Measurements from ENCODE around the gene NMNAT2. TPM values are rescaled to one million over a fixed set of nuclear protein-coding genes. Genes with fewer than 3 reads are reported as not detected.

Gene NMNAT2
- total and polyA plus RNA-seq, 2 of the 4 experiments (the other 2 are of a cell fraction) = 0.36 to 2.4 TPM

GRCh38 chr1:183356534-183357182, 61.5 kb downstream of the NMNAT2 start:
- H3K4me3 ChIP-seq (ENCODE audit: insufficient read depth, low read depth, low read length) = no peak overlapping the region
- no peaks in the 10 kb centered on the region for H3K36me3 ChIP-seq (ENCODE audit: control insufficient read depth, insufficient read depth, low read length)
- no peak overlapping the region for H2BK120ac ChIP-seq (ENCODE audit: low read depth, low read length)
- H3K23ac ChIP-seq (ENCODE audit: low read depth, low read length) = no peak overlapping the region
- H4K20me1 ChIP-seq (ENCODE audit: insufficient read depth, low read length) = no peaks in the 10 kb centered on the region
- no peaks in the 10 kb centered on the region for H3K9me3 ChIP-seq (ENCODE audit: control insufficient read depth, insufficient read depth, low read length)
- H4K91ac ChIP-seq (ENCODE audit: insufficient read depth, low read depth, low read length) = no peak overlapping the region
- in situ Hi-C loops (cut with MboI; ENCODE audit: low sequenced_read_pairs) (no loop called here), intact Hi-C loops (cut with micrococcal nuclease) (no loop called here), dilution Hi-C loops (cut with HindIII; ENCODE audit: low sequenced_read_pairs, unreplicated experiment) (no loop called here)
- no peaks in the 10 kb centered on the region for H3K4me1 ChIP-seq (ENCODE audit: control insufficient read depth, insufficient read depth, low read length)
- DNase-seq = no peak
- no peak for ATAC-seq (ENCODE audit: low read depth)
- no TSS peak for BruUV-seq (replicated peaks)
- TF ChIP-seq FOS (IDR thresholded peaks at IDR 0.05; ENCODE audit: low read depth, low read length) = no peak
- TF ChIP-seq CTCF (conservative IDR thresholded peaks at IDR 0.05; ENCODE audit: low read depth, low read length) = no peak
- no peak for TF ChIP-seq CEBPB (IDR thresholded peaks at IDR 0.05; ENCODE audit: low read depth, low read length)
- TF ChIP-seq SMC3 (IDR thresholded peaks at IDR 0.05; ENCODE audit: low read depth, low read length) = no peak
- ChIA-PET POLR2A (ENCODE audit: unreplicated experiment) (no interaction called here), CTCF (no interaction called here)
- H4K5ac ChIP-seq (ENCODE audit: low read depth, low read length) = no peak overlapping the region
- H3K4me2 ChIP-seq (ENCODE audit: low read depth, low read length) = no peak overlapping the region
- no peak overlapping the region for H2AFZ ChIP-seq (replicated peaks; ENCODE audit: low read length, poor library complexity)
- no peak overlapping the region for H3K14ac ChIP-seq (replicated peaks; ENCODE audit: low read depth, low read length)
- no peak overlapping the region for H4K8ac ChIP-seq (ENCODE audit: low read depth in 2 of 2, low read length in 2 of 2)
- H3K9ac ChIP-seq (ENCODE audit: low read depth, low read length) = no peak overlapping the region
- H3K27me3 ChIP-seq (ENCODE audit: control insufficient read depth, insufficient read depth, low read length) = peaks cover 36% of the 10 kb centered on the region
- H2BK15ac ChIP-seq (ENCODE audit: low read depth, low read length) = no peak overlapping the region
- H3K27ac ChIP-seq (ENCODE audit: insufficient read depth, low read length) = no peak overlapping the region
- H2BK5ac ChIP-seq (ENCODE audit: low read depth, low read length, poor library complexity, severe bottlenecking) = no peak overlapping the region
- H3K4ac ChIP-seq (ENCODE audit: low read depth, low read length) = no peak overlapping the region
- WGBS, 2 experiments (ENCODE audit: extremely low coverage in 2 of 2, insufficient read length in 1 of 2) = no CpG with 5 or more reads among the region's 6 CpGs
- no peak overlapping the region for H2BK20ac ChIP-seq (ENCODE audit: low read depth, low read length)
- H2AK5ac ChIP-seq (ENCODE audit: low read depth, low read length) = no peak overlapping the region
- H3K56ac ChIP-seq (ENCODE audit: extremely low read depth, insufficient read depth, low read length) = no peak overlapping the region
- no peak overlapping the region for H2AK9ac ChIP-seq (replicated peaks; ENCODE audit: low read depth, low read length, poor library complexity)
- H3K79me1 ChIP-seq (ENCODE audit: low read depth in 1 of 2, low read length in 2 of 2) = no peaks in the 10 kb centered on the region
- H3K18ac ChIP-seq (ENCODE audit: low read depth, low read length) = no peak overlapping the region
- H3K9me1 ChIP-seq (ENCODE audit: insufficient read depth, low read length) = no peaks in the 10 kb centered on the region

Data from IMR-90 (cell line).